ENCODE measurements around the gene TRUB1.

The TRUB1 gene

DNA sequence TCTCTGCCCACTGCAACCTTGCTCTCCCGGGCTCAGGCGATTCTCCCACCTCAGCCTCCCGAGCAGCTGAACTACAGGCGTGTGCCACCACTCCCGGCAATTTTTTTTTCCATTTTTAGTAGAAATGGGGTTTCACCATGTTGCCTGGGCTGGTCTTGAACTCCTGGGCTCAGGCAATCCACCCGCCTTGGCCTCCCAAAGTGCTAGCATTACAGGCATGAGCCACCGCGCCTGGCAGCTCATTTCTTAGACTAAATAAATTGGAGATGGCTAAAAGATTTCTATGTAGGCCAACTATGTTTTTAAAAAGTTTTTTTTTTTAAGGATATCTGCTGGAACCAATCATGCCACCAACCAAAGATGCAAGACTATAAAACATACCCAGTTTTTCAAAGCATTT is 67.8 kb downstream of the TRUB1 start:
- Histone ChIP-seq H3K4me3 (replicated peaks; ENCODE audit: low read depth, low read length) (no peak overlapping the region), H3K36me3 (ENCODE audit: control insufficient read depth, insufficient read depth, low read length) (no peaks in the 10 kb centered on the region), H3K27me3 (replicated peaks; ENCODE audit: control insufficient read depth, insufficient read depth, low read length) (no peaks in the 10 kb centered on the region)
- DNase-seq (ENCODE audit: extremely low read depth, insufficient read length), result no peak
- TF ChIP-seq, protein P1, sequence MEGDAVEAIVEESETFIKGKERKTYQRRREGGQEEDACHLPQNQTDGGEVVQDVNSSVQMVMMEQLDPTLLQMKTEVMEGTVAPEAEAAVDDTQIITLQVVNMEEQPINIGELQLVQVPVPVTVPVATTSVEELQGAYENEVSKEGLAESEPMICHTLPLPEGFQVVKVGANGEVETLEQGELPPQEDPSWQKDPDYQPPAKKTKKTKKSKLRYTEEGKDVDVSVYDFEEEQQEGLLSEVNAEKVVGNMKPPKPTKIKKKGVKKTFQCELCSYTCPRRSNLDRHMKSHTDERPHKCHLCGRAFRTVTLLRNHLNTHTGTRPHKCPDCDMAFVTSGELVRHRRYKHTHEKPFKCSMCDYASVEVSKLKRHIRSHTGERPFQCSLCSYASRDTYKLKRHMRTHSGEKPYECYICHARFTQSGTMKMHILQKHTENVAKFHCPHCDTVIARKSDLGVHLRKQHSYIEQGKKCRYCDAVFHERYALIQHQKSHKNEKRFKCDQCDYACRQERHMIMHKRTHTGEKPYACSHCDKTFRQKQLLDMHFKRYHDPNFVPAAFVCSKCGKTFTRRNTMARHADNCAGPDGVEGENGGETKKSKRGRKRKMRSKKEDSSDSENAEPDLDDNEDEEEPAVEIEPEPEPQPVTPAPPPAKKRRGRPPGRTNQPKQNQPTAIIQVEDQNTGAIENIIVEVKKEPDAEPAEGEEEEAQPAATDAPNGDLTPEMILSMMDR (IDR thresholded peaks at IDR 0.05; ENCODE audit: insufficient read depth, low read length, poor library complexity, severe bottlenecking), result no peak

DNA sequence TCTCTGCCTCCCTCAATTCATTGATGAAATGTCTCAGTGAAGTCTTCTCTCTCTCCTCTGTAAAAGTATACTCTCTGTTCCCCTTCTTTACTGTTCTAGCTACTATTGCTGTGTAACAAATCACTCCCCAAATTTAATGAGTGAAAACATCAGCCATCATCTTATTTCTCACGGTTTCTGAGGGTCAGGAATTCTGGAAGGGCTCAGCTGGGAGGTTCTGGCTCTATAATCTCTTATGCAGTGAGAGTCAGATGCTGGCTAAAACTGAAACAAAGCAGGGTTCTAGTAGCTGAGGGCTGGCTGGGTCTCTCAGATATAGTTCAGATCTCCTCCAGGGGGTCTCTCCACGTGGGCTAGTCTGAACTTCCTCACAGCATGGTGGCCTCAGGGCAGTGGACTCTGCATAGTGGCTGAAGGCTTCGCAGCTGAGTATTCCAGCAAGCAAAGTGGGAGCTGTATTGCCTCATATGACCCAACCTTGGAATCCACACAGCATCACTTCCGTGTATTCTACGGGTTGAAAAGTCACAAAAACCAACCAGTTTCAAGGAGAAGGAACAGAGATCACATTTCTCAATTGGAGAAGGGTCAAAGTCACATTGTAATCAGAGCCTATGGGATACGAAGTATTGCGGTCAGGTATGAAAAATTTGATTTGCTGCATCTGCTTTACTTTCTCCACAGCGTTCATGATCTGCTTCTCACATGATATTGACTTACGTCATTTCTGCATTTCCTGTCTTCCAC is 80.4 kb downstream of the TRUB1 start:
- TF ChIP-seq, protein P1 (IDR thresholded peaks at IDR 0.05; ENCODE audit: insufficient read depth, low read length, poor library complexity, severe bottlenecking), result no peak
- Histone ChIP-seq H3K27me3 (replicated peaks; ENCODE audit: control insufficient read depth, insufficient read depth, low read length) (no peaks in the 10 kb centered on the region), H3K4me3 (replicated peaks; ENCODE audit: low read depth, low read length) (no peak overlapping the region), H3K36me3 (ENCODE audit: control insufficient read depth, insufficient read depth, low read length) (no peaks in the 10 kb centered on the region)
- no peak for DNase-seq (ENCODE audit: extremely low read depth, insufficient read length)

GRCh38 chr10:115020449-115020848 is 82.5 kb downstream of the TRUB1 start:
- TF ChIP-seq, protein P1 (IDR thresholded peaks at IDR 0.05; ENCODE audit: insufficient read depth, low read length, poor library complexity, severe bottlenecking), result no peak
- Histone ChIP-seq H3K27me3 (replicated peaks; ENCODE audit: control insufficient read depth, insufficient read depth, low read length) (no peaks in the 10 kb centered on the region), H3K36me3 (ENCODE audit: control insufficient read depth, insufficient read depth, low read length) (no peaks in the 10 kb centered on the region), H3K4me3 (replicated peaks; ENCODE audit: low read depth, low read length) (no peak overlapping the region)
- no peak for DNase-seq (ENCODE audit: extremely low read depth, insufficient read length)

- TF ChIP-seq, protein P1 (IDR thresholded peaks at IDR 0.05; ENCODE audit: insufficient read depth, low read length, poor library complexity, severe bottlenecking), result no peak
- H3K36me3 ChIP-seq (ENCODE audit: control insufficient read depth, insufficient read depth, low read length), result no peaks in the 10 kb centered on the region
- H3K27me3 ChIP-seq (replicated peaks; ENCODE audit: control insufficient read depth, insufficient read depth, low read length), result no peaks in the 10 kb centered on the region
- peak; percentile 7 for DNase-seq (ENCODE audit: extremely low read depth, insufficient read length)
- no peak overlapping the region for H3K4me3 ChIP-seq (replicated peaks; ENCODE audit: low read depth, low read length)
These were observed 84.7 kb downstream of the TRUB1 start for GRCh38 chr10:115022733-115023132.

DNA sequence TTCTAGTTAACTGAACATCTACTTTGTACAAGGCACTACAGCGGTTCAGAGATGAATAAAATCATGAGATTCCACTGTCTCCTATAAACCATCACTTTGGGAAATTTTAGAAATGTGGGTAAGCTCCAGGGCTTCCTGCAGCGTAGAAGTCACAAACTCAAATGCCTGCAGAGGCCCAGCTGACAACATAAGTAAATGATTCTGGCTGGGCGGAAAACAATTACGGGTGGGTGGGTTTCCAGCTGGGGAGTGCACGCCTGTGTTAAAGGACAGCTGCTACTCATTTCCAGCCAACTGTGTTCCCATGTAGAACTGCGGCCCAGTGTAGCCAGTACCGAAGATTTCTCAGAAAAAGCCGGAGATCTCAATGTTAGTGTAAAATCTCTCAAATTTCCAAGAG is 85.7 kb downstream of the TRUB1 start:
- H3K4me3 ChIP-seq (replicated peaks; ENCODE audit: low read depth, low read length), result no peak overlapping the region
- no peaks in the 10 kb centered on the region for H3K36me3 ChIP-seq (ENCODE audit: control insufficient read depth, insufficient read depth, low read length)
- H3K27me3 ChIP-seq (replicated peaks; ENCODE audit: control insufficient read depth, insufficient read depth, low read length), result no peaks in the 10 kb centered on the region
- TF ChIP-seq, protein P1 (IDR thresholded peaks at IDR 0.05; ENCODE audit: insufficient read depth, low read length, poor library complexity, severe bottlenecking), result no peak
- no peak for DNase-seq (ENCODE audit: extremely low read depth, insufficient read length)
